Measurements from ENCODE around the gene AURKAIP1.

- no peak for TF ChIP-seq CTCF (conservative IDR thresholded peaks at IDR 0.05 in 1 of 2, IDR thresholded peaks at IDR 0.05 in 1 of 2; ENCODE audit: low read depth in 1 of 2, low read length in 2 of 2)
- TF ChIP-seq EZH2 (IDR thresholded peaks at IDR 0.05; ENCODE audit: low read length, missing control alignments), result no peak
These were observed 448 bp downstream of the AURKAIP1 start for GRCh38 chr1:1374589-1374928.
